Neuronal stem cell (in vitro differentiated cells): ENCODE measurements around the gene CFAP206.

Experiments
- DNase-seq: peaks from one replicate; pipeline ENCODE4 v3.0.0-alpha.2; 2013; ENCODE audit warnings: low spot score
- H2AFZ ChIP-seq: one replicate; pipeline ENCODE4 v1.6.1; 2013; ENCODE audit warnings: mild to moderate bottlenecking, low read length, inconsistent platforms
- H2AK5ac ChIP-seq: 2 replicates; pipeline ENCODE4 v1.6.1; 2013; ENCODE audit warnings: low read depth, mild to moderate bottlenecking, inconsistent platforms, low read length, moderate library complexity, mixed read lengths
- H2BK120ac ChIP-seq: 2 replicates; pipeline ENCODE4 v1.6.1; 2013; ENCODE audit warnings: low read depth, mild to moderate bottlenecking, inconsistent platforms, low read length, moderate library complexity, mixed read lengths
- H2BK12ac ChIP-seq: one replicate; pipeline ENCODE4 v1.6.1; 2013; ENCODE audit warnings: low read length, inconsistent platforms
- H2BK15ac ChIP-seq: 2 replicates; pipeline ENCODE4 v1.6.1; 2013; ENCODE audit warnings: mild to moderate bottlenecking, low read length, inconsistent platforms, mixed read lengths
- H2BK5ac ChIP-seq: one replicate; pipeline ENCODE4 v1.6.1; 2013; ENCODE audit warnings: inconsistent platforms, mild to moderate bottlenecking, low read length, moderate library complexity
- H3K14ac ChIP-seq: one replicate; pipeline ENCODE4 v1.6.1; 2013; ENCODE audit warnings: low read length, inconsistent platforms
- H3K18ac ChIP-seq: 2 replicates; pipeline ENCODE4 v1.6.1; 2013; ENCODE audit warnings: low read length, inconsistent platforms
- H3K23ac ChIP-seq: 2 replicates; pipeline ENCODE4 v1.6.1; 2013; ENCODE audit warnings: low read depth, mild to moderate bottlenecking, mixed read lengths, low read length, inconsistent platforms; ENCODE audit not compliant: poor library complexity
- H3K27ac ChIP-seq: replicated peaks from 3 replicates; pipeline ENCODE4 v1.5.1; 2013; ENCODE audit warnings: low read length, inconsistent platforms
- H3K27me3 ChIP-seq, 3 experiments: 2 replicates each; pipeline ENCODE4 v1.6.1; 2013; ENCODE audit warnings: low read length in 3 of 3, mild to moderate bottlenecking in 2 of 3, inconsistent platforms in 1 of 3, low read depth in 1 of 3, mixed read lengths in 1 of 3, moderate library complexity in 1 of 3; ENCODE audit not compliant: control insufficient read depth in 3 of 3, insufficient read depth in 3 of 3
- H3K36me3 ChIP-seq, 2 donors: replicated peaks in 1 of 2; 2 replicates each; pipeline ENCODE4 v1.6.1; 2013; ENCODE audit warnings: low read length in 2 of 2; ENCODE audit not compliant: control insufficient read depth in 2 of 2, insufficient read depth in 2 of 2
- H3K4ac ChIP-seq: 2 replicates; pipeline ENCODE4 v1.6.1; 2013; ENCODE audit warnings: inconsistent platforms, mild to moderate bottlenecking, low read length, moderate library complexity
- H3K4me1 ChIP-seq, 2 donors: 1 replicate in 1 of 2; 2 replicates in 1 of 2; pipeline ENCODE4 v1.6.1; 2013; ENCODE audit warnings: low read length in 2 of 2, low read depth in 1 of 2; ENCODE audit not compliant: control insufficient read depth in 2 of 2, insufficient read depth in 1 of 2
- H3K4me2 ChIP-seq: one replicate; pipeline ENCODE4 v1.6.1; 2013; ENCODE audit warnings: mild to moderate bottlenecking, low read length, inconsistent platforms; ENCODE audit not compliant: insufficient read depth, poor library complexity, severe bottlenecking
- H3K4me3 ChIP-seq, 2 donors: 2 replicates each; pipeline ENCODE4 v1.5.1; 2013; ENCODE audit warnings: low read length in 2 of 2, mild to moderate bottlenecking in 2 of 2, inconsistent platforms in 1 of 2, moderate library complexity in 1 of 2
- H3K79me1 ChIP-seq: one replicate; pipeline ENCODE4 v1.6.1; 2013; ENCODE audit warnings: low read depth, mild to moderate bottlenecking, inconsistent platforms, low read length, moderate library complexity
- H3K9ac ChIP-seq: one replicate; pipeline ENCODE4 v1.6.1; 2013; ENCODE audit warnings: mild to moderate bottlenecking, low read depth, low read length, inconsistent platforms; ENCODE audit not compliant: poor library complexity
- H3K9me3 ChIP-seq, 2 donors: replicated peaks in 1 of 2; 2 replicates each; pipeline versions ENCODE3 to v1.6.1; 2013; ENCODE audit warnings: low read length in 2 of 2, mild to moderate bottlenecking in 2 of 2, inconsistent platforms in 1 of 2, low read depth in 1 of 2, mixed read lengths in 1 of 2, moderate library complexity in 1 of 2; ENCODE audit not compliant: control insufficient read depth in 2 of 2, insufficient read depth in 1 of 2
- H4K8ac ChIP-seq: one replicate; pipeline ENCODE4 v1.6.1; 2013; ENCODE audit warnings: low read depth, mild to moderate bottlenecking, inconsistent platforms, low read length, moderate library complexity
- H4K91ac ChIP-seq: one replicate; pipeline ENCODE4 v1.6.1; 2013; ENCODE audit warnings: low read length, low read depth, mild to moderate bottlenecking, inconsistent platforms; ENCODE audit not compliant: poor library complexity
- WGBS, 2 donors: extraction: QIAGEN DNeasy Blood & Tissue Kit; methylation state at CpG; one replicate each; pipeline ENCODE4 v1.1.7; 2013; ENCODE audit warnings: missing lambda C conversion rate in 2 of 2, mixed read lengths in 1 of 2; ENCODE audit not compliant: insufficient read length in 2 of 2, insufficient replicate concordance in 1 of 2; ENCODE audit errors: extremely low coverage in 2 of 2; 5-methylcytosine and 5-hydroxymethylcytosine counted together

CFAP206 gene

GRCh38 chr6:87397656-87398055 lies 10.1 kb upstream of the CFAP206 start:
- Histone ChIP-seq H2BK15ac (no peak overlapping the region), H4K91ac (no peak overlapping the region), H3K27ac (no peak overlapping the region), H2AFZ (no peak overlapping the region), H3K18ac (no peak overlapping the region), H3K4ac (no peak overlapping the region), H2BK120ac (no peak overlapping the region), H3K4me1 (peaks cover 0 to 3% of the 10 kb centered on the region in 2 donors), H3K14ac (no peak overlapping the region), H3K27me3 (no peaks in the 10 kb centered on the region), H3K9ac (no peak overlapping the region), H2BK12ac (no peak overlapping the region), H2BK5ac (no peak overlapping the region), H3K23ac (no peak overlapping the region), H4K8ac (no peak overlapping the region), H3K9me3 (peaks cover 0 to 2% of the 10 kb centered on the region in 2 donors), H3K79me1 (no peaks in the 10 kb centered on the region), H3K4me2 (no peak overlapping the region), H2AK5ac (no peak overlapping the region), H3K4me3 (peak overlapping the region in 1 of 2 donors; percentile 14), H3K36me3 (no peaks in the 10 kb centered on the region)
- no peak for DNase-seq
- no CpG with 5 or more reads among the region's 1 CpG for WGBS, 2 donors

- H3K27ac ChIP-seq = no peak overlapping the region
- no peak overlapping the region for H3K18ac ChIP-seq
- no peak overlapping the region for H3K4me3 ChIP-seq
- H4K91ac ChIP-seq = no peak overlapping the region
- no peak overlapping the region for H2AK5ac ChIP-seq
- no peak overlapping the region for H2BK120ac ChIP-seq
- no peak overlapping the region for H2AFZ ChIP-seq
- H2BK5ac ChIP-seq = no peak overlapping the region
- no peak overlapping the region for H3K9ac ChIP-seq
- no peak overlapping the region for H2BK15ac ChIP-seq
- H3K14ac ChIP-seq = no peak overlapping the region
- H3K4me2 ChIP-seq = no peak overlapping the region
- H3K23ac ChIP-seq = no peak overlapping the region
- no peaks in the 10 kb centered on the region for H3K36me3 ChIP-seq
- H3K79me1 ChIP-seq = no peaks in the 10 kb centered on the region
- no peak for DNase-seq
- H3K27me3 ChIP-seq = no peaks in the 10 kb centered on the region
- H3K4me1 ChIP-seq = peaks cover 0 to 3% of the 10 kb centered on the region in 2 donors
- no peak overlapping the region for H3K4ac ChIP-seq
- H4K8ac ChIP-seq = no peak overlapping the region
- no CpG with 5 or more reads among the region's 3 CpGs for WGBS, 2 donors
- no peak overlapping the region for H2BK12ac ChIP-seq
- peaks cover 0 to 2% of the 10 kb centered on the region in 2 donors for H3K9me3 ChIP-seq
Observed at GRCh38 chr6:87401832-87402231, 5.9 kb upstream of the CFAP206 start.

GRCh38 chr6:87407561-87407900 lies 241 bp upstream of the CFAP206 start:
- no CpG with 5 or more reads among the region's 10 CpGs for WGBS, 2 donors
- Histone ChIP-seq H4K91ac (no peak overlapping the region), H3K18ac (no peak overlapping the region), H3K27ac (peak overlapping the region; percentile 51), H2AFZ (peak overlapping the region; percentile 98), H4K8ac (no peak overlapping the region), H3K27me3 (no peaks in the 10 kb centered on the region), H3K4me2 (peak overlapping the region; percentile 47), H2BK12ac (no peak overlapping the region), H2BK120ac (no peak overlapping the region), H2BK15ac (no peak overlapping the region), H3K9me3 (no peaks in the 10 kb centered on the region), H3K36me3 (no peaks in the 10 kb centered on the region), H3K23ac (no peak overlapping the region), H3K4me3 (peak overlapping the region; percentile 55 to 100), H3K4ac (no peak overlapping the region), H3K9ac (no peak overlapping the region), H3K79me1 (no peaks in the 10 kb centered on the region), H3K14ac (no peak overlapping the region), H2BK5ac (no peak overlapping the region), H3K4me1 (no peaks in the 10 kb centered on the region), H2AK5ac (no peak overlapping the region)
- no peak for DNase-seq

- no peak overlapping the region for H2AK5ac ChIP-seq
- H2BK12ac ChIP-seq = no peak overlapping the region
- no peak overlapping the region for H2BK5ac ChIP-seq
- no peak overlapping the region for H3K14ac ChIP-seq
- no peaks in the 10 kb centered on the region for H3K27me3 ChIP-seq
- no peaks in the 10 kb centered on the region for H3K36me3 ChIP-seq
- H3K23ac ChIP-seq = no peak overlapping the region
- H2BK120ac ChIP-seq = no peak overlapping the region
- peak overlapping the region; percentile 44 for H3K4me2 ChIP-seq
- H2BK15ac ChIP-seq = no peak overlapping the region
- H3K9me3 ChIP-seq = no peaks in the 10 kb centered on the region
- no peak for DNase-seq
- H4K91ac ChIP-seq = no peak overlapping the region
- H3K4me3 ChIP-seq = peak overlapping the region; percentile 55 to 85
- no peak overlapping the region for H3K4ac ChIP-seq
- no peaks in the 10 kb centered on the region for H3K4me1 ChIP-seq
- peak overlapping the region; percentile 9 for H3K18ac ChIP-seq
- WGBS, 2 donors = no CpG with 5 or more reads among the region's 5 CpGs
- peak overlapping the region; percentile 98 for H2AFZ ChIP-seq
- peak overlapping the region; percentile 74 for H3K27ac ChIP-seq
- H3K9ac ChIP-seq = no peak overlapping the region
- no peaks in the 10 kb centered on the region for H3K79me1 ChIP-seq
- no peak overlapping the region for H4K8ac ChIP-seq
Observed at GRCh38 chr6:87408721-87409155, 966 bp downstream of the CFAP206 start.
